GM21526 (cell line): ENCODE measurements around the gene FAM120C.

Source experiments
- ATAC-seq: cut with Tn5 transposase; IDR thresholded peaks from one replicate; pipeline ENCODE4 v1.9.1; 2021; ENCODE audit warnings: moderate library complexity; ENCODE audit not compliant: unreplicated experiment, low FRiP score

Gene FAM120C

DNA sequence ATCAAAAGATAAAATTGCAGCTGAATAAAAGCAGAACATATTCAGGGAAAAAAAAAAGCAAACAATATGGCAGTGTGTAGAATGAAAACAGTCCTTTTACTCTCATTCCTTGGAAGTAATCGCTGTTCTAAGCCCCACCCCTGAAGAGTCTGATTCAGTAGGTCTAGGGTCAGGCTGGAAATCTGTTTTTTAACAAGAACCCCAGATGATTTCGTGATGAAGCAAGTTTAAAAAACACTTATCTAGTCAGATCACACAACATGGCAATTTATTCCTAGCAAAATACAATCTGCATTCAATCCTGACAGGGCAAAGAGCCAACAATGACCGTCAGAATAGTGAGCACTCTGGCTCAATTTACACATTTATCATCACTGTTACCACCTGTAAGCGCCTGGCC is 16.1 kb downstream of the FAM120C start:
- no peak for ATAC-seq

DNA sequence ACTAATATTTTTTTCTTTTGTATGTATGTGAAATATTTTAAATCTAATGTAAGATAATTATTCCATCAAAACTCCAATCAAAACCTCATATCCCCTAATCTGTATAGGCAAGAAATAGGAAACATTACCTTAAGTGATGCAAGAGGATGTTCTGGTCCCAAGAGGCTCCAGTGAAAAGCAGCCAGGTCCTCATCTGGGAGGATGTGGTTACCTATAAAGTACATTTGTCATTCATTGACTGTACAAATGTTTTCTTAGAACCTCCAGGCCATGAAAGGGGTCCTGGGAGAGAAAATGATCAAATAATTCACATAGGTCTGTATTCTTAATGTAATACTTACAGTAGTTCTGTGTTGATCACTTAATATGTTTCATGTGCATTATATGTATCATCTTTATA is 25.5 kb downstream of the FAM120C start:
- no peak for ATAC-seq

DNA sequence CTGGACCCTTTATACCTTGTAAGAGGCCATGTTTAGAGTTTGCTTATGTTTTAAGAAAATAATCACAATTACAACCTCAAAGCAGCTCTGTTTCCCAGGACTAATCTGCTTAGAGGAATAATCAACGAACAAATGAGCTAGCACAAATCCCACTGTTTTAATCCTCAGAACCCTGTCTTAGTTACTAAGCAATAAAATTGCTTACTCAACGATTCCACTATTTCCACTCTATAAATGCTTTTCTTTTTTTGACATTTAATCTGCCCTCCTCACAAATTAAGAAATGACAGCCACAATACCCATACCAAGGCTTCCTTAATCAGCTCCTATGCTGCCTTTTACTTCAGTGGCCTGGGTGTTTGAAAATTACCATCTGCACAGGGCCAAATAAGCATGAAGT is 48.8 kb downstream of the FAM120C start:
- ATAC-seq, result no peak

DNA sequence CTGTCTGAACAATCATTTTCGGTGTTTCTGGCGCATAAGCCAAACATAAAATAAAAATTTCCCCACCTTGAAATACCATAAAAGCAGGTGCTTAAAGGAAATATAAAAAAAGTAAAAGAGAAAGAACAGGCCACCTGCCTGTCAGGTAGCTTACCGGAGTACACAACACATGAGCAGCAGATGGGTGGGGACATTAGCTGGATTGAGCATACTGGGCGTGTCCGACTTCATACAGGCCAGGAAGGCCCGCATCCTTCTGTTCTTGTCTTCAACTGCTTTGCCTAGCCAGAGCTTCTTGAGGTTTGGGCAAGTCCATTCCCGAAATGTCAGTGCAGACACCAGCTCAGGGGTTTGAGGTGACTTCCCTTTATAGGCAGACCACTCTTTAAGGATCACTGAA is 66.7 kb downstream of the FAM120C start:
- ATAC-seq, result no peak

DNA sequence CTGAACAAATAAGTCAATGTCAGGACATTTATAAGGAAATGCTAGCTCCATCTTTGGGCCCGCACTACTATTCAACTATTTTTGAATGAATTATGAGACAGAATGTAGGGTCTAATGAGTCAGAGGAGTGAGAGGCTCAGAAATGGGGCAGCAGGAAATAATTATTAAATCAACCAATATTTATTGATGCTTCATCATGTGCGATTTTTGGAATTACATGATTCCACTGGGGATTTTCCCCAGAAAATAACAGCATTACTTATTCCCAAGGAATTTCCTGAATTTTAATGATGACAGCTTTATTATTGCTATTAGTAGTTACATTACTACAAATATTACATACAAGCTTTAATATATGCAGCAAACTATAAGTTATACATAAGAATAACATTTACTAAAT is 89.5 kb downstream of the FAM120C start:
- ATAC-seq, result no peak

DNA sequence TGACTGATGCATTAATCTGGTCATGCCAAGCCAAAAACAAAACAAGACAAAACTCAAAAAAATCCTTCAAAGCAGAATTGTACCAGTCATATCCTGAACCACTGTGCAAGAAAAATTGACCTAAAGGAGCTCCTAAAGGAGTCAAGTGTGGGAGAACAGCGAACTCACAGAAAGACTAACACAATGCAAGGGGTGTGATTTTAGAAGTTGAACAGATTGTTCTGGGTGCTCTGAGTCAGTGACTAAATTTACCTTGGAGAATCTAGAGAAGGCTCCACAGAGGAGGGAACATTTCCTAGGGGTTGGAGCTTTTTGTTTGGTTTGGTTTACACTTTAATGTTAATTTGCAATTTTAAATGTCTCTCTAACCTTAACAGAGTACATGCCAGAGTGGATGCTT is 89.9 kb downstream of the FAM120C start:
- no peak for ATAC-seq

DNA sequence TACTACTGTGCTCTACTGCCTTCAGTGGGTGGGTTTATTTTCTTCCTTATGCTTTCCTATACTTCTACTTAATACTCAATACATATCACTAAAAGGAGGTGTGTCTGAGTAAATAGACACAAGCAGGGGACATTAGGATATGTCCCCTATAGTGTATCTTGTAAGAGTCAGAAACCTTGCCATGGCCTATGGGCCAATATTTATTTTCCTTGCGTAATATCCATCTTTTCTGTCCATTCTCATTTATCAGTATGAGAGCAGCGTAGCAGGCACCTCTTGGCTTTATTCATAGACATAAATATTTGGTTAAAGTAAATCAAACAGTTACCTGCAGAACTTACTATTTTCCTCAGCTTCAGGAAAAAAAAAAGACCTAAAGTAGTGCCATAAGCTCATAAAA is 92.2 kb downstream of the FAM120C start:
- ATAC-seq, result no peak

DNA sequence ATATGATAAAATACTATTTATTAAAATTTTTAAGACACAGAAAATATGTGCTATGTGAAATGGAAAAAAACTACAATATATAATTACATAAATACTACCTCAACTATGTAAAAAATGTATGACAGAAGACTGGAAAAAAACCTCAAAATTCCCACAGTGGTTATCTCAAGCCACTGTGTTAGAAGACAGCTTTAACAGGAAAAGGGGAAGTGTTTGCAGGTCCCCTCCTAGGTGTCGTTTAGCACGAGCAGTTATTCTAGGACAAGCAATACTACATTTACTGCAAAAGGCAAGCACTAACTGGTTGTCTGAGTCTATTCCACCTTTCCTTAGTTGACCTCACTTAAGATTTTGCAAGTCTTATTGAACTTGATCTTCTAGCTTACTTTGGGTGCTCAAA is 93.9 kb downstream of the FAM120C start:
- ATAC-seq, result no peak

DNA sequence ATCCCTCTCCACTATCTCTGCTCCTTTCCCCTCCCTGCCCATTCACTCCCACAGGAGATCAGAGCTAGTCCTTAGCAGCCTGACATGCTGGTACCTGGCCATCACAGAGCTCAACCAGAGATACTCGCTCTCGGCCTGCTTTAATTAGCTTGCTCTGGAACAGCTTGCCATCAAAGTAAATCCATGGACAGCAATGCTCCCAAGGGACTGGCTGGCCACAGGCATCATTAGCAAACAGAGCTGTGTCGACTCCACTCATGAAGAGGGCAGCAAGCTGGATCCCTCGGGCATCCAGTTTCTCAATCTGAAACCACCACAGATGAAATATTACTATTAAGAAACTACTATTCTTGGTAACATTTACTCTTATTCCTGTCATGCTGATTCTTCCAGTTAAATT is 95.4 kb downstream of the FAM120C start:
- ATAC-seq, result no peak

DNA sequence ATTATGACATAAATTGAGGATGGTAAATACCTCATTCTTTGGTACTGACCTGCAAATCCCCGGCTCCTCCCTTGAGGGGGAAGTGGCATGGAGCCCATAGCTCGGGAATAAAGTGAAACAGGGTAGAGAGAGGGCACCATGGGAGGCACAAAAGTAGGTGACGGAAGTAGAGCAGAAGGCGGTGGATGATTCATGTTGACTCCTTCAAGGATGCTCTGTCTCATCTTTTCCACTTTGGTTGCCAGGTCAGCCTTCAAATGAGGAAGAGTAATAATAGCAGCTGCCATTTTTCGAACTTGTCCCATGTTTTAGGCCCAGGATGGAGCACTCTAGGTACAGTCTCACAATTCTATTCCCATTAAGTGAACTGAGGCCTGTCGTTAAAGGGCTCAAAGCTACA is 97.4 kb downstream of the FAM120C start:
- no peak for ATAC-seq

DNA sequence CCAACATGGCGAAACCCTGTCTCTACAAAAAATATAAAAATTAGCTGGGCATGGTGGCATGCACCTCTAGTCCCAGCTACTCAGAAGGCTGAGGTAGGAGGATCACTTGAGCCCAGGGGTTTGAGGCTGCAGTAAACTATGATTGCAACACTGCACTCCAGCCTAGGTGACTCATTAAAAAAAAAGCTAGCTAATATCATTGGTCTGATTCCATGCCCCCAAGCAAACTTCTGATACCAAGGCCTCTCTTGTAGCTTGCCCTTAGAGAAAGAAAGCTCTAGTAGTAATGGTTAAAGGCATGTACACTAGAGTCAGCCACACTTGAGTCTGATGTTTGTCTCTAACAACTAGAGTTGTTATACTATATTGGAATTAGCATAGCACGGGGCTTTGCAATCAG is 106.2 kb downstream of the FAM120C start:
- ATAC-seq, result no peak

DNA sequence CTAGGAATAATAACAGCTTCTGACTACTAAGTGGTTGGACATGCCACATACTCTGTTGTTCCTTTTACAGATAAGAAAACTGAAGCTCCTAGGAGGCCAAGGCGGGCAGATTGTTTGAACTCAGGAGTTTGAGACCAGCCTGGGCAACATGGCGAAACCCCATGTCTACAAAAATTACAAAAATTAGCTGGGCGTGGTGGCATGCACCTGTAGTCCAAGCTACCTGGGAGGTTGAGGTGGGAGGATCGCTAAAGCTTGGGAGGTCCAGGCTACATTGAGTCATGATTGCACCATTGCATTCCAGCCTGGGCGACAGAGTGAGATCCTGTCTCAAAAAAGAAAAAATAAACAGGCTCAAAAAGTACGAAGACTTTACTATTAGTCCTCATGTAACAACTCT is 108.2 kb downstream of the FAM120C start:
- no peak for ATAC-seq

DNA sequence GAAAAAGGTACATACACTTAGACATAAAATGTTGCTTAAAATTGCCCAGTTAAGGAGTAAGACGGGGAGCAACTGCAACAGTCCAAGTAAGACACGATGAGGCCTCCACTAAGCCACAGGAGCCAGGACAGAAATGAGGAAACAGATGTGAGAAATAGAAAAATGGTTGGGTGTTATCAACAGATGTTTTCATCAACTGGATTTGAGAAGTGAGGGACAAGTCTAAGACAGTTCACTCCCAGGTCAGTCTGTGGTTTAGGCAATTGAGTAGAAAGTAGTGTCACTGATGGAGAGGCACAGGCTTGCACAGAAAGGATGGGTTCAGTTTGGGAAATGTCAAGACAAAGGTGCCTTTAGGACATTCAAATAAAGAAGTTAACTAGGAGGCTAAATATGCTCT is 115.3 kb downstream of the FAM120C start:
- no peak for ATAC-seq

DNA sequence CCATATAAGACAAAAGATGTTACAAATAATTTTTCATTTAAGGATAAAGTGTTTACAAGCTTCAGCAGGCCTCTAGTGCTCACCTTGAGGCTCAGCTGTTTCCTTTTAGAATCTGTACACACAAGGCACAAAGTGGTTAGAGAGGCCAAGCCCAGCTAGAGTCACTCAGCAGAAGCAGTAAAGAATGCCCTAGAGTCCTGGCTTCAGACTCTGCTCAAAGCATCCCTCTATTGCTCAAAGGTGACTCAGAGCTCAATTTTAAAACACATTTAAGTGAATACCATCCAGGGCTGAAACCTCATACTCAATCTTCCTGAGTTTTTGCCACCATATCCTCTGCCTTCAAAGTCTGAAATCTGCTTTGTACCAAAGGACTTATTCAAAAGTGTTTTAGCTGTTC is 116.2 kb downstream of the FAM120C start:
- no peak for ATAC-seq

DNA sequence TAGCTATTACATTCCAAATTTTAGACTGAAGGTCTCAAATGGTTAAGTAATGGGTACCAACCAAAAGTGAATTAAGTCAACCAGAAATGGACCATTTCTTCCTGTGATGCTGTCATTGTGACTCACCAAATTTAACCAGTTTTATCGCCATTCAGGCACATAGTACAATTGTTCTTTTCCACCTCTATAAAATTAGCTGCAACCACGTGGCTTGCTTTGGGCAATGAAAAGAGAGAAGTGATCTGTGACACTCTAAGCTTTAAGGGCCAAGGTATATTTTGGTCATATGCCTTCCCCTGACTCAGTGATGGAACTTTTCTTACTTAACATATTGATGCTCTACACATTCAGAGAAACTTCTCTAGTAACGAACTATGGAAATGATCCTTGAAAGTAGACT is 118.5 kb downstream of the FAM120C start:
- ATAC-seq, result no peak

DNA sequence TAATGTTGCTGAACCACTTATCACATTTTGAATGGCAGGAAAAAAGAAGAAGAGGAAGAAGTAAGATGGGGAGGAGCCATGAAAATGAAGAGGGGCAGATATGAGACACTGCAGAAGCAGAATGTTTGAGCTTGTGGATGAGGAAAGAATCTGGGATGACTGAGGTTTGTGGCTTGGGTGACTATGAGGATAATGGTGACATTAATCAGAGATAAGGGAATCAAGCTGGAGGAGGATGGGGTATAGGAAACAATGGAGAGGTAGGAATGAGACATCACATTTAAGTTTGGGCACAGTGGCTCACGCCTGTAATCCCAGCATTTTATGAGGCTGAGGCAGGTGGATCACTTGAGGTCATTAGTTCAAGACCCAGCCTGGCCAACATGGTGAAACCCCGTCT is 119.7 kb downstream of the FAM120C start:
- no peak for ATAC-seq

DNA sequence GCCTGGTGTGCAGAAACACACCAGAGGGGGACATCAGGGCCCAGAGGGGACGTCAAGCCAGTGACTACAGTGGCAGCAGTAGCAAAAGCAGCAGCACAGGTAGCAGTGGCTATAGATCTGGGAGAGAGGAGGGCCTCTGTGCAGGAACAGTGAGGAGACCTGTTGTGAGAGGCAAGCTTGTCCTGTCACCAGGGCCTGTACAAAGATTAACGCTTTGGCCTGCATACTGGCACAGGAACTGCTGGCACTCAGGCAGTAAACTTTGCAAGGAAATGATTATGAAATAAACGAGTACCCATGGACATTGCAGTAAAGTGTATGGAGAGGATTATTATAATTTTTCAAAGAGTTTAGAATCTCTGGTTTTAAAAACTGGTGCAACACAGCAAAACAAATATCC is 133.3 kb downstream of the FAM120C start:
- ATAC-seq, result no peak

DNA sequence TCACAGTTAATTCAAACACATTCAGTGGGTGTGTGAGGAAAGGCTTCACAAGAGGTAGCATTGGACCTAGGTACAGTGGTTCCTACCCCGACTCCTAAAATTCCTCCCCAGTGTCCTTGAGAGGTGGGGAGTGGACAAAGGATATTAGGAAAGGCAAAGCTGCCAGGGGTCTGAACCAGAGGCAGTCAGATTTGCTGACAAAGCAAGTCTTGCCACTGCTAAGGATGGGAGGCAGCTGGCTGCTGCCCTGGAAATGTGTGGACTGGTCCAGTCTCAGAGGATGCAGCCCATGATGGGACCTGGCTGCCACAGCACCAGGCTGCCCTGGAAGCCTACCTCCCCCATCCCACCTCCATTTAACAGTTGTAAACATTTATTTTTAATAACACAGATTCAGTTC is 134.6 kb downstream of the FAM120C start:
- ATAC-seq, result no peak

DNA sequence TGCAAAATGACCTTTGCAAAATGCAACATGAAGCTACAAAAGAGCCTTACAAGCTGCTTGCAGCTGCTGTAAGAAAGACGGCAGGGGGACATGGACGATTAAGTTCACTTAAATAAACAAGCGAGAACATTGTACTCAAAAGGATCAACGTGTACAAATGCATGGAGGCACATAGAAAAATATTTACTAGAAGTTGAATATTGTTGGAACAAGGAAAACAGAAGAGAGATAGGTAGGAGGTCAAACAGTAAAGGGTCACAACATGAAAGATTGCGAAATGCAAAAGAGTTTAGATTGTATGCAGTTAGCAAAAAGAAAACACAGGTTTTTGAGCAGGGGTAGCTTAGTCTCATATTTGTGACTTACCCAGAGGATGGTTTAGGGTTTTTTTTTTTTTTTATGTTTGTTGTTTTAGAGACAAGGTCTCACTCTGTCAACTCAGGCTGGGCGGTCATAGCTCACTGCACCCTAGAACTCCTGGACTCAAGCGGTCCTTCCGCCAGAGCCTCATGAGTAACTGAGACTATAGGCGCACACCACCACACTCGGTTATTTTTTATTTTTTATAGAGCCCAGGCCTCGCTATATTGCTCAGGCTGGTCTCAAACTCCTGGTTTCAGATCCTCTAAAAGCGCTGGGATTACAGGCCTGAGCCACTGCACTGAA is 137.4 kb downstream of the FAM120C start:
- no peak for ATAC-seq

DNA sequence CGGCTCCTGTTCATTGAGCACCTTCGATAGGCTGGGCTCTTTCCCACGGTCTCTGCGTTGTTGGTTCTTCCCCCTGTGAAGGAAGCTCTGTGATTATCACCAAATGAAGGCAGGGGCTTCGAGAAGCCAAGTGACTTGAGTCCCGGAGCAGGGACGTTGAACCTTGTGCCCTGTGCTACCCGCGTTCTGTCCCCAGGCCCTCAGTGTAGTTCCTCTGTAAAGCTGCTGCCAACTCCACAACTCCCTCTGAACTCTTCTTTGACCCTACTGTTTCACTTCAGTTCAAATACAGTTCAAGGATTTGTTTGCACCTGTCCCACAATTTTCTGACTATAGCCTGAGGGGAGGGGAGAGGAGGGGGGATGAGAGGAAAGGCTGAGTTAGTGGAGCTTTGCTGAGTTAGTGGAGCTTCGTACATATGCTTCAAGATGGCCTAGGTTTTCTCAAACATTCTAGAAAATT is 138.1 kb downstream of the FAM120C start:
- no peak for ATAC-seq

DNA sequence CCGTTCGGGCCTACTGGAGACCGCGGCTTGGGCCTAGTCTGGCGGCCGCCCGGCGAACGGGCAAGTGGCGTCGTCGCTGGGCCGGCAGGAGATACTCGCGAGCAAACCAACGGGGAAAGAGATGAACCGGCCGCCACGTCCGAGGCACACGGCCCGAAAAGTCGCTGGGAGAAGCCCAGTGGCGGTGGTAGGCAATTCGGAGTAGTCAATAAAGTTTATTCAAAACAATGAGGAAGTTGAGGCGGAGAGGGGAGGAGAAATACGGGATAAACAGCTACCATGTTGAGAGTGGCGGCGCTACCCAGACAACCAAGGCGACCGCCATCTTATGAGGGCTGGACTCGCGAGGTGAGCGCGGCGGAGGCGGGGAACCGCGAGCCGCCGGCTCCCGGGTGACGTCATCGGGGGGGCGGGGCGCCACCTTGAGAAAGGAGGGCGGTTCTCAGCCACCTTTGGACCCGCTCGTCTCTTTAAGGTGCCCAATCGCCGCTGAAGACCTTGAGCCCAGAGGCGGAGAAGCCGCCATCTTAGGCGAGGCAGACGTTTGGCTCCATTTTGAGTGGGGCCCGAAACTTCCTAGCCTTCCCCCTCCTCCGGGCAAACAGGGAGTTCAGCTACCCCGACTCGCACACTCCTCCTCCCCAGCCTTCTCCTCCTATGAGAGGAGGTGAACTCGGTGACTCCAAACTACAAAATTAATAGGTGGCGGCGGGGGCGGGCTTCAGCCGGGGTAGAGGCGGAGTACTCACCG is 138.8 kb downstream of the FAM120C start, which contains the start of gene PHF8:
Gene PHF8 (minus strand): TSS at position 348 of the 751 bp plus-strand sequence. CDS start 1,745 bp downstream, outside the sequence.
- ATAC-seq, result peak; percentile 79

DNA sequence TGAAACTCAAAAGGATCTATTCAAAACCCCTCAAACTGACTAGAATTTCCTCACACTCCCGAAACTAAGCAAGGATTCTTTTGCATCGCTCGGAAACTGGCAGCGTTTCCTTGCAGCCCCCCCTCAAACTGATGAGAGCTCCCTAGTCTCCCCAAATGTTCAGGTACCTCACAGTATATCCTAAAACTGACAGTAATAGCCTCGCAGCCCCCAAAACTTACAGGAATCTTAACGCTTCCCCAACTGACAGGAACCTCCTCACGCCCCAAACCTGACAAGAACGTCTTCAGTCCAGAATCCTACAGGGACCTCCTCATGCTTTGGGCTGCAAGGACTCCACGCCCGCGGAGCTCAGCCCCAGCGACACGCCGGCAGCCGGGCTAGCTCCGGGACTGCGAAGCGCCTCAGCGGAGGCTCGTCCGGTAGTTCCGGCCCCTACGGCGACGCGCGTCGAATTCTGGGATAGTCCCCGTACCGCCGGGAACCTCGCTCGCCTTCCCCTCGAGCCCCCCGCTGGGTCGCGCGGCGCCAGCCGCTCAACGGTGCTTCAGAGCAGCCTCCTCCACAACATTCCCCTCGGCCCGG is 139.4 kb downstream of the FAM120C start:
- peak; percentile 16 for ATAC-seq
